ENCODE data around the gene TMEM245. TPM values are rescaled to one million over a fixed set of nuclear protein-coding genes. Genes with fewer than 3 reads are reported as not detected.

The TMEM245 gene
- 10 to 100 TPM; 28.9 to 52.5 (median 39.3) TPM for polyA plus RNA-seq (ENCODE audit: insufficient read length in 10 of 10)
- long read RNA-seq, donor 1, partial matches to known transcripts, result 11 of 11 reads
- long read RNA-seq, donor 1, other reads (novel, unspliced or antisense), result 0 of 11 reads
- long read RNA-seq, donor 2, full-length matches to known transcripts, result 2 of 2 reads
- long read RNA-seq, donor 2, partial matches to known transcripts, result 0 of 2 reads
- long read RNA-seq, donor 2, other reads (novel, unspliced or antisense), result 0 of 2 reads
- long read RNA-seq, donor 3, result 0 reads
- long read RNA-seq, donor 4, partial matches to known transcripts, result 13 of 15 reads
- long read RNA-seq, donor 4, other reads (novel, unspliced or antisense), result 0 of 15 reads
- long read RNA-seq, donor 5, partial matches to known transcripts, result 6 of 8 reads
- long read RNA-seq, donor 5, other reads (novel, unspliced or antisense), result 0 of 8 reads
- long read RNA-seq, donor 6, full-length matches to known transcripts, result 3 of 22 reads
- long read RNA-seq, donor 6, partial matches to known transcripts, result 19 of 22 reads
- long read RNA-seq, donor 6, other reads (novel, unspliced or antisense), result 0 of 22 reads
- long read RNA-seq, donor 7, full-length matches to known transcripts, result 2 of 9 reads
- long read RNA-seq, donor 7, partial matches to known transcripts, result 7 of 9 reads
- long read RNA-seq, donor 7, other reads (novel, unspliced or antisense), result 0 of 9 reads
- long read RNA-seq, donor 8, full-length matches to known transcripts, result 1 of 10 reads
- long read RNA-seq, donor 8, partial matches to known transcripts, result 9 of 10 reads
- long read RNA-seq, donor 8, other reads (novel, unspliced or antisense), result 0 of 10 reads
- long read RNA-seq, donor 9, result 0 reads

- peak; percentile 99 for DNase-seq
Observed at GRCh38 chr9:109119439-109120203, at the start of gene TMEM245. TSS of gene TMEM245 (minus strand) at chr9:109119947. CDS start at chr9:109119913, 34 bp downstream.

GRCh38 chr9:109168170-109168569 lies 48.4 kb upstream of the TMEM245 start:
- no peak for DNase-seq

GRCh38 chr9:109167716-109168115 lies 48.0 kb upstream of the TMEM245 start:
- DNase-seq, result no peak

GRCh38 chr9:109166771-109167601 lies 47.2 kb upstream of the TMEM245 start, which contains the start of gene FRRS1L:
TSS of gene FRRS1L (minus strand) at chr9:109167249. CDS start at chr9:109167138, 111 bp downstream.
- peak in 2 of 3 donors; percentile 13 to 60 for DNase-seq

- no peak for DNase-seq
Observed at GRCh38 chr9:109166171-109166770, 46.5 kb upstream of the TMEM245 start.

GRCh38 chr9:109164042-109164441 lies 44.3 kb upstream of the TMEM245 start:
- no peak for DNase-seq

GRCh38 chr9:109163194-109163593 lies 43.4 kb upstream of the TMEM245 start:
- DNase-seq, result no peak

- no peak for DNase-seq
Observed at GRCh38 chr9:109162677-109163076, 42.9 kb upstream of the TMEM245 start.

- DNase-seq, result no peak
Observed at GRCh38 chr9:109161471-109161870, 41.7 kb upstream of the TMEM245 start.

- no peak for DNase-seq
Observed at GRCh38 chr9:109159583-109159982, 39.8 kb upstream of the TMEM245 start.

GRCh38 chr9:109158651-109159050 lies 38.9 kb upstream of the TMEM245 start:
- peak in 1 of 3 donors; percentile 22 for DNase-seq

- DNase-seq, result no peak
Observed at GRCh38 chr9:109156708-109157107, 37.0 kb upstream of the TMEM245 start.

GRCh38 chr9:109150925-109151545 lies 31.3 kb upstream of the TMEM245 start:
- no peak for DNase-seq

GRCh38 chr9:109149722-109150121 lies 30.0 kb upstream of the TMEM245 start:
- DNase-seq, result no peak

- no peak for DNase-seq
Observed at GRCh38 chr9:109149089-109149488, 29.3 kb upstream of the TMEM245 start.

- DNase-seq, result no peak
Observed at GRCh38 chr9:109145051-109145450, 25.3 kb upstream of the TMEM245 start.

- DNase-seq, result no peak
Observed at GRCh38 chr9:109143881-109144562, 24.3 kb upstream of the TMEM245 start.

GRCh38 chr9:109141375-109141774 lies 21.6 kb upstream of the TMEM245 start:
- DNase-seq, result no peak

- no peak for DNase-seq
Observed at GRCh38 chr9:109139851-109140250, 20.1 kb upstream of the TMEM245 start.

Measured in muscle of back (tissue), 13 donors.